ENCODE results near the gene COL27A1.

Gene COL27A1

DNA sequence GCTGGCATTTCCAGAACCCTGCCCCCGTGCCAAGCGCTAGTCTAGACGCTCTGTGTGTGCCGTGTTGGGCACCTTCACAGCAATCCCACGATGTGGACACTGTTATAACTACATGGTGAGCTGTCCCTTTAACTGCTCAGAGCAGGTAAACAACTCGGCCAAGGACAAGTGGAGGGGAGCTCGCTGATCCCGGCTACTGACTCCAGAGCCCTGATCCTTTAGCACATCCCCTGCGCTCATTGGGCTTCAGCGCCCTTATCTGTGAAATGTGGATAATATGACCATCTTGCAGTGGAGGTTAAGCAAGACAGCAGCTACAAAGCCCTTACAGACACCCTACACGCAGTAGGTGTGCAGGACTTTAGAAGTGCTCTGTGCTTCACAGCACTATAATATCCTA, 190.8 kb downstream of the COL27A1 start:
- TF ChIP-seq ZNF274 (IDR thresholded peaks at IDR 0.05; ENCODE audit: low read depth, low read length) = no peak
- H3K4me3 ChIP-seq (ENCODE audit: low read length) = no peak overlapping the region

DNA sequence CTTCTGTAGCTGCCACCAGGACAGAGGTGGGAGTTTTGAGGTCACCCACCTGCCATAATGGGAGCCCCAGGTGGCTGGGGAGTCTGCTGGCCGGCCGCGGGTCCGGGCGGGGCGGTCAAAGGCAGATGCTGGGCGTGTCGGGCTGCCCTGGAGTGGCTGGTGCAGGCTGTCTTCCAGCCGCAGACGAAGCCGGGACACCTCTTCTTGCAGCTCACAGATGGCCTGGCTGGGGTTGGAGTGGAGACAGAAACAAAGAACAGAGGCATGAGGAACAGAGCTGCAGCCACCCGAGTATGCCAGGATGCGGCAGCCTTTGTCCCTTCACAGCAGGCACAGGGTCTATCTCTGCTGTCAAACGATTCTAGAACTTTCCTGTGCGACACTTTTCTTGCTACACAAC, 192.3 kb downstream of the COL27A1 start:
- TF ChIP-seq ZNF274 (IDR thresholded peaks at IDR 0.05; ENCODE audit: low read depth, low read length) = no peak
- no peak overlapping the region for H3K4me3 ChIP-seq (ENCODE audit: low read length)

DNA sequence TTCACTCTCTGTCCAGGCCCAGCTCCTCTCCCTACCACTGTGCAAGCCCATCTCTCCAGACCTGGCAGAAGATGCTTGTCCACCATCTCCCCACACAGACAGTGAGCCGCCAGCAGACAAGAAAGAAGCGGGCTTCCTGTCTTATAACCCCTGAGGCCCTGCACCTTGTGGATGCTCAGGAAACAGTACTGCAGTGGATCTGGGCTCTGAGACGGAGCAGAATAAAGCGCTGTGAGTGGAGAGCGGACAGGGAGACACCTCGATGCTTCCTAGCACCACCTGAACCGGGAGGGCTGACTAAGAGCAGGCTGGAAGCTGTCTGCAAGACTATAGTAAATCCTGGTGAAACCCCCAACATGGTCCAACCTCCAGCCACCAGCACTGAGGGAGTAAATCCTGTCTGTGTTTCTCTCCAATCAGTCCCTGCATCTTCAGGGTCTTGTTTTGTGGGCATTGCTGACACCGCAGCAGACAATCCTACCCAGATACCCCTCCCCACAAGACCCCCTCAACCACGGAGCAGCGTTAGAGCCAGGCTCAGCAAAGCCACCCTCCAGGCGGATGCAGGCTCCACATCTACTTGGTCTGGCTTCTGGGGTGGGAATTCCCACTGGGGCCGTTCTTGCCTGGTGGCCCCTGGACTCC, 193.0 kb downstream of the COL27A1 start:
- no peak for TF ChIP-seq ZNF274 (IDR thresholded peaks at IDR 0.05; ENCODE audit: low read depth, low read length)
- H3K4me3 ChIP-seq (ENCODE audit: low read length) = no peak overlapping the region

DNA sequence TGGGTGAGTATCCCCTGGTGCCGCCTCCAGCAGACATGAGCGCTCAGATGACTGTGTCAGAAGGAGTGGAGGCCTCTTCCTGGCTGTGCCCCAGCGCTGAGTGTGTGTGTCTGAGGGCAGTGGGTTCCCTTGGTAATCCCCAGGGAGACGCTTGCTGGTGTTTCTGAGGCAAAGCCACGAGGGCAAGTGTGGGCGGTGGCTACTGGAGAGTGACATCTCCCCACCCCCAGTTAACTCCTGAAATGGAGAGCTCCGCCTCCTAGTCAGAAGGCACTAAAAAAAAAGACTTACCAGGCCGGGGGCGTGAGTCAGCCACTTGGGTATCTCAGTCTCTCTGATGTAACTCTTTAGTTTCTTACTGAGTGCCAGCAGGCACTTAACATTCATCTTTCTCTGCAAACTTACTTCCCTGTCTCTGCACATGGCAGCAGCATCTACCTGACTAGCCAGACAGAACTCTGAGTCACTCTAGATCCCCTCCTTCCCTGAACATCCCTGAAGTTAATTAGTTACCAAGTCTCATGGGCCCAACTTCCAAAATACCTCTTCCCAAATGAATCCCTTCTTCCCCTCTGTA, 193.7 kb downstream of the COL27A1 start:
- no peak overlapping the region for H3K4me3 ChIP-seq (ENCODE audit: low read length)
- TF ChIP-seq ZNF274 (IDR thresholded peaks at IDR 0.05; ENCODE audit: low read depth, low read length) = no peak

DNA sequence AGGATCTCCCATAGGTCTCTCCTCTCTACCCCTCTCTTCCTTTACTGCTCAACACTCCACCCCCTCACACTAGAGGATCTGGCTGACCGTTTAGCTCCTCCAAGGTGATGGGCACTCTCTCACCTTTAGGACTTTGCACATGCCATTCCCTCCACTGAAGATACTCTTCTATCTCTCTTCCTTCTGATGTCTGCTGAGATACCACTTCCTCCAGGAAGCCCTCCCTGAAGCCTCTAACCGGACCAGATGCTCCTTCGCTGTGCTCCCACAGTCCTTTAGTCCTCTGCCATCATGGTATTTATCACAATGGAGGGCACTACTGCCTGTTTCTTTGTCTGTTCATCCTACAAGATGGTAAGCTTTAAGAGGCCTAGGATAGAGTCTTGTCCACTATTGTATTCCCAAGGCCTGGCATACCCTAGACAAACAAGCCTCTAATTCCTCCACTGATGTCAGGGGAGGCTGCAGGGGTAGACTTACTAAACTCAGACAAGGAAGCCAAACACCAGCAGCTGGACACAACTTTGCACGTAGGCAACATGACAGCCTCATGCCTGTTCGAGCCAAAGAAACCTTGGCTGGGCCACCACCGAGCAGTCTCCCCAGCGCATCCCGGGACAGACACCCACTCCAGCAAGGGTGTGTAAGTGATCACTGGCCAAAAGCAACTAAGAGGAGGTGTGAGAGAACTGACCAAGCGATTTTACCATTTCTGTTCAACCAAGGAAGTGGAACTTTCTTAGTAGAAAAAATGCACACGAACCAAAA, 194.6 kb downstream of the COL27A1 start:
- no peak overlapping the region for H3K4me3 ChIP-seq (ENCODE audit: low read length)
- TF ChIP-seq ZNF274 (IDR thresholded peaks at IDR 0.05; ENCODE audit: low read depth, low read length) = no peak

DNA sequence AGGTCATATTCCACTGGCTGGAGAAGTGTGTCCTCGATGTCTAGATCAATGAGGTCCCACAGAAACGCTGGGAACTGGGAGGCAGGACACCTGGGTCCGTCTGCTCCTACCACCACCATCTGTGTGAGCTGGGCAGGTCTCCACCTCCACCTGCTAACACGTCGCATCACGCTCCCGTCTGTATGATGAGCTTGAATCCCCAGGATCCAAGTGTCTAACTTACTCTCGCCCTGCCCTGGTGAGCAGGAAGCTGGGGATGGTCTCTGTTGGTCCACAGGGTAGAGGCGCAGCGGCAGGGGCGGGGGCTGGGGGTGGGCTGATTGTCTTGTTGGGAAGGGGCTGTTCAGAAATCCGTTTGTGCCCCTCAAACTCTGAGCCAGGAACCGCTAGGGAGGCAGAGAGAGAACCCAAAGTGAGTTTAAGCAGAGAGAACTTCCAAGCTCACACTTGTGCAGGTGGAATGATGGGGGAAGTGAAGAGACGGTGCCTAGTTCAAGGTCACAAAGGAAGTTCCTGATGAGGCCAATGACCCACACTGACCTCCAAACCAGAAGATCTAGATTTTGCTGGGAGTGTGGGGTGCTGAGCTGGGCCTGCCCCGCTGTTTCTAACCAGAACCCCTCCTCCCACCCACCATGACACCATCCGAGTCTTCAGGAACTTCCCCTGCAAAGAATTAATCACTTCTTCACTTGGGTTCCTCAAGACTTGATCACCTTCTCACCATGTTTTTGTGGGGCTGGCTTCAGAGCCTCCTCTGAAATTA, 195.5 kb downstream of the COL27A1 start:
- no peak for TF ChIP-seq ZNF274 (IDR thresholded peaks at IDR 0.05; ENCODE audit: low read depth, low read length)
- H3K4me3 ChIP-seq (ENCODE audit: low read length) = no peak overlapping the region

DNA sequence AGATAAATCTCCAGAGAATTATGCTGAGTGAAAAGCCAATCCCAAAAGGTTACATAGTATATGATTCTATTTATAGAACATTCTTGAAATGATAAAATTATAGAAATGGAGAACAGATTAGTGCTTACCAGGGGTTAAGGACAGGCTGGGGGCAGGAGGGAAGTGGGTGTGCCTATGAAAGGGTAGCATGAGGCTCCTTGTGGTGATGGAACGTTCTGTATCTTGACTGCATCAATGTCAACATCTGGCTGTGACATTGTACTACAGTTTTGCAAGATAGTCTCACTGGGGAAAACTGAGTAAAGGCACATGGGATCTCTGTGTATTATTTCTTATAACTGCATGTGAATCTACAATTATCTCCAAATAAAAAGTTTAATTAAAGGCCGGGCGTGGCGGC, 196.6 kb downstream of the COL27A1 start:
- TF ChIP-seq ZNF274 (IDR thresholded peaks at IDR 0.05; ENCODE audit: low read depth, low read length) = no peak
- no peak overlapping the region for H3K4me3 ChIP-seq (ENCODE audit: low read length)

DNA sequence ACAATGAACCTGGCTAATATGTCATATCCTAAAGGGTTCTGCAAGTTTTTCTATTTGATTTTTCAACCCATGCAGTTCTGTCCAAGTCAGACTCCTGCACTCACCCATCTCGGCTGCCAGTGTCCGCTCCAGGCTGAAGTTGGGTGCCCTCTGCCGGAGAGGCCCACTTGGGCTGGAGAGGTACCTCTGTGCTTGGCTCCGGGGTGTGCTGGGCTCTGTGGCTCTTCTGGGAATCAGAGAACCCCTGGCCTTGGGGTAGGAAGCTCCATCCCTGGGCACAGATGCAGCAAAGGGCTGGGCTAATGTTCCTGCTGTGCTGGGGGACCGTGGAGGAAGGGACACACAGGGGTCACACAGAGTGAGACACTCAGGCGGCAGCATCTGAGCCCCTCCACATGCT, 200.5 kb downstream of the COL27A1 start:
- TF ChIP-seq ZNF274 (IDR thresholded peaks at IDR 0.05; ENCODE audit: low read depth, low read length) = no peak

DNA sequence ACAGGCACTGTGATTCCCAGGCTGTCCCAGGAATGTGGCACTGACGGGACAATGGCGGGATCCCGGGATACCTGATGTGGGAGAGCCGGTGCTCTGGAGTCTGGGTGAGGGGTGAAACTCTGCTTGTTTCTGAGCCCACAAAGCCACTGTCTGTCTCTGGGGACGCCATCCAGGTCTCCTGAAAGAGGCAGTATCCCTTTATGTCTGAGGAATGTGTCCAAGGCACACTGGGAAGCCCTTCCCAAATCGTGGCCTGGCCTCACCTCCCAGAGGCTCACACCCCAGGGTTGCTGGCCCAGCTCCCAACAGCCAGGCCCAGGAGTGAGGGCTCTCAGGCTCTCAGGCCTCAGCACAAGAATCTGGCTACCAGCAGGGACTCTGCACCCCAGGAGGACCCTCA, 201.5 kb downstream of the COL27A1 start:
- H3K4me3 ChIP-seq (ENCODE audit: low read length) = no peak overlapping the region
- TF ChIP-seq ZNF274 (IDR thresholded peaks at IDR 0.05; ENCODE audit: low read depth, low read length) = no peak

More for the DNA sequence above, 200.5 kb downstream of the COL27A1 start:
- H3K4me3 ChIP-seq (ENCODE audit: low read length) = no peak overlapping the region

DNA sequence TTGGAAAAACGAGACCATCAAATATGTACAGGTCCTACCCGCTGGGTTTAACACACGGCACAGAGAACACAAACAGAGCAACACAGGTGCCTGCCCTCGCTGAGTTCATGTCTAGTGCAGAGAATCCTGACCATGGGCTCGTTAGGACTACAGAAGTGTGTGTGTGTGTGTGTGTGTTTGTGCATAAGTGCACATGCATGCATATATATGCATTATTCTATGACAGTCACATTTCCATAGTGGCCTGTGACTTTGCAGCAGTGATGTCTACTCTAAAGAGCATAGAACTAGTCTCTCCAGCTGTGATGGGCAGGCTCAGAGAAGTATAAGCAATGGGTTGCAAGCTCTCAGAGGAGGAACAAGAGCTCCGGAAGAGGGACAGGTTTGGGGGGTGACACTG, 202.0 kb downstream of the COL27A1 start:
- no peak for TF ChIP-seq ZNF274 (IDR thresholded peaks at IDR 0.05; ENCODE audit: low read depth, low read length)
- H3K4me3 ChIP-seq (ENCODE audit: low read length) = no peak overlapping the region

DNA sequence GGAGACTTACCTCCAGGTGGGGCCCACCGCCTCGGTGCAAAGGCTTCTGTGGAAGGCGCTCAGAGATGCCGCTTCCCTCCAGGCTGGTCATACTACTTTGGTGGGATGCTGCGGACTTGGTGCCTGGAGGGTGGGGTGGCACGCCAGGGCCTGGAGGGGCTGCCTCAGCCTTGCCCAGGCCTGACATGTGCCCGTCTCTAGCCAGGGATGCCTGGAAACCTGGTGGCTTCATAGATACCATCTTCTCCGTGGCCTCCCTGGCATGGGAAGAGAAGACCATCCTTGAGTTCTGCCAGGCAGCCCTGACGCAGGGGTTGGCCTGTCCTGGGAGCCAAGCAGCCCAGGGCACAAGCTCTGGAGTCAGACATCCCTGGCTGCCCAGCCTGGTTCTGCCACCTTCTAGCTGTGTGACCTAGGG, 202.6 kb downstream of the COL27A1 start:
- TF ChIP-seq ZNF274 (IDR thresholded peaks at IDR 0.05; ENCODE audit: low read depth, low read length) = no peak
- no peak overlapping the region for H3K4me3 ChIP-seq (ENCODE audit: low read length)

DNA sequence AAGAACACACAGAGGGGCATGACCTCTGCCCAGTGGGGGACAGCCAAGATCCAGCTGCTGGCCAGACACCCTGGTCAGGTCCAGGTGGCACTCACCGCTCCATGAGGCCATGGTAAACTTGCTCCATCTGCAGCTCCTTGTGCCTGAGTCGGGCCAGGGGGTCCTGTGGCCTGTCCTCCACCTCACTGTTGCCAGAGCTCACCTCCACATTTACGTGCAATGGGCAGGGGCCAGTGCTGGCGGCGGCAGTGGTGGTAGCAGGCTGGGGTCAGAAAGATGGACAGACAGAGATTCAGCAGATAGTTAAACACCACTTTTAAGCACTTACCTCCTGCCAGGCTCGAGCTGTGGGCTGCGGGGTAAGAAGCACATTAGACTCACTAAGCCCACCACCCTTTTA, 204.5 kb downstream of the COL27A1 start:
- no peak for TF ChIP-seq ZNF274 (IDR thresholded peaks at IDR 0.05; ENCODE audit: low read depth, low read length)
- H3K4me3 ChIP-seq (ENCODE audit: low read length) = no peak overlapping the region

DNA sequence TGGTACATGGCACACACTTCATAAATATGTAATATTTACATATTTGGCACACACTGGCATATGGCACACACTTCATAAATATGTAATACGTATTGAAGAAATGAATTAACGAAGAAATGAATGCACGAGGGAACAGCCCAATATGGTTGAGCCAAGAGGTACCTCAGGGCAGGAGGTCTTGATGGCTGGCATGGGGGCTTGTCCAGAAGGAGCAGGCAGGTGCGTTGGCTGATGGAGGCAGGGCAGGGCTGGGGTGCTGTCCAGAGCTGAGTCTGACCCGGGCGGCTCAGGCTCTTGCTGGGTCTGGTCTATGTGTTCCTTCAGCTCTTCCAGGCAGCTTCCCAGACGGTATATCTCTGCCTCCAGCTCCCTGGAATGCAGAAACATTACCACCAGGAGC, 206.2 kb downstream of the COL27A1 start:
- H3K4me3 ChIP-seq (ENCODE audit: low read length) = no peak overlapping the region
- no peak for TF ChIP-seq ZNF274 (IDR thresholded peaks at IDR 0.05; ENCODE audit: low read depth, low read length)
